HEK293 (cell line): ENCODE results near the gene TBC1D22A.

ENCODE experiments used
- CTCF ChIA-PET: fragments of 350-600 bp; formaldehyde crosslinking; extraction: SDS; loops from one replicate; lab custom pipeline; 2021; ENCODE audit warnings: antibody characterized with exemption; lab: Yijun Ruan, JAX
- POLR2A ChIA-PET: fragments of 300-600 bp; formaldehyde crosslinking; extraction: SDS; loops from one replicate; lab custom pipeline; 2020; ENCODE audit warnings: antibody characterized with exemption, inconsistent platforms; lab: Yijun Ruan, JAX
- H3K27ac ChIP-seq: fragments of 200-500 bp; sonication (Bioruptor generic); 2 replicates; pipeline ENCODE4 v1.5.1; 2014; ENCODE audit warnings: low read depth, low read length, control low read depth, inconsistent platforms; ENCODE audit errors: extremely low read depth
- H3K36me3 ChIP-seq, 2 experiments: fragments of 200-500 bp in 1 of 2; sonication (Bioruptor generic) in 1 of 2; 1 replicate in 1 of 2; 2 replicates in 1 of 2; pipeline ENCODE4 v1.5.1; 2014 to 2017; ENCODE audit warnings: inconsistent platforms in 2 of 2, low read length in 2 of 2; ENCODE audit not compliant: control insufficient read depth in 2 of 2, insufficient read depth in 1 of 2
- H3K4me1 ChIP-seq: fragments of 200-500 bp; sonication (Bioruptor generic); 2 replicates; pipeline ENCODE4 v1.5.1; 2014; ENCODE audit warnings: mild to moderate bottlenecking, low read length, inconsistent platforms; ENCODE audit not compliant: control insufficient read depth, insufficient read depth
- H3K4me3 ChIP-seq: 2 replicates; pipeline ENCODE4 v1.5.1; 2011; ENCODE audit warnings: low read depth, mild to moderate bottlenecking, control low read depth, low read length, moderate library complexity
- H3K9me3 ChIP-seq: fragments of 200-500 bp; sonication (Bioruptor generic); 2 replicates; pipeline ENCODE4 v1.5.1; 2014; ENCODE audit warnings: low read depth, low read length, inconsistent platforms; ENCODE audit not compliant: control insufficient read depth, insufficient read depth
- GLI4 ChIP-seq: fragments of 450-650 bp; formaldehyde crosslinking; IDR thresholded peaks from 2 replicates; pipeline ENCODE4 v1.5.1; 2016; ENCODE audit warnings: missing biosample characterization, missing genetic modification characterization
- HOXC10 ChIP-seq: sonication (generic); formaldehyde crosslinking; IDR thresholded peaks from 2 replicates; pipeline ENCODE4 v1.8.1; 2023; ENCODE audit warnings: mild to moderate bottlenecking, missing genetic modification reagents
- KLF9 ChIP-seq: fragments of 450-650 bp; formaldehyde crosslinking; IDR thresholded peaks from 2 replicates; pipeline ENCODE4 v1.5.1; 2016; ENCODE audit warnings: missing biosample characterization, missing genetic modification characterization, low read depth
- MYNN ChIP-seq: fragments of 450-650 bp; formaldehyde crosslinking; IDR thresholded peaks from 2 replicates; pipeline ENCODE4 v1.5.1; 2016; ENCODE audit warnings: missing biosample characterization, missing genetic modification characterization, borderline replicate concordance
- MZF1 ChIP-seq: fragments of 450-650 bp; formaldehyde crosslinking; IDR thresholded peaks from 2 replicates; pipeline ENCODE4 v1.5.1; 2017; ENCODE audit warnings: missing biosample characterization, missing genetic modification characterization, borderline replicate concordance
- OVOL3 ChIP-seq: fragments of 450-650 bp; formaldehyde crosslinking; IDR thresholded peaks from 2 replicates; pipeline ENCODE4 v1.5.1; 2016; ENCODE audit warnings: missing biosample characterization, missing genetic modification characterization
- ZBTB8A ChIP-seq: fragments of 450-650 bp; formaldehyde crosslinking; IDR thresholded peaks from 2 replicates; pipeline ENCODE4 v1.5.1; 2016; ENCODE audit warnings: missing biosample characterization, missing genetic modification characterization
- ZNF10 ChIP-seq: fragments of 450-650 bp; formaldehyde crosslinking; IDR thresholded peaks from 2 replicates; pipeline ENCODE4 v1.5.1; 2017; ENCODE audit warnings: missing biosample characterization, missing genetic modification characterization
- ZNF19 ChIP-seq: fragments of 450-650 bp; formaldehyde crosslinking; IDR thresholded peaks from 2 replicates; pipeline ENCODE4; 2016; ENCODE audit warnings: missing biosample characterization, missing genetic modification characterization, low read depth
- ZNF596 ChIP-seq: fragments of 450-650 bp; IDR thresholded peaks from 2 replicates; pipeline ENCODE4 v1.5.0; 2018; ENCODE audit warnings: missing biosample characterization, mild to moderate bottlenecking, missing genetic modification characterization, moderate library complexity
- ZNF624 ChIP-seq: fragments of 450-650 bp; formaldehyde crosslinking; IDR thresholded peaks from 2 replicates; pipeline ENCODE4 v1.5.1; 2017; ENCODE audit warnings: missing biosample characterization, missing genetic modification characterization
- ZNF626 ChIP-seq: fragments of 450-650 bp; sonication (Bioruptor Pico); formaldehyde crosslinking; IDR thresholded peaks from 2 replicates; pipeline ENCODE4 v1.5.1; 2018; ENCODE audit warnings: missing biosample characterization, missing genetic modification characterization, inconsistent platforms
- ZNF629 ChIP-seq: fragments of 450-650 bp; formaldehyde crosslinking; IDR thresholded peaks from 2 replicates; pipeline ENCODE4 v1.5.1; 2017; ENCODE audit warnings: missing biosample characterization, missing genetic modification characterization
- ZNF670 ChIP-seq: fragments of 450-650 bp; formaldehyde crosslinking; IDR thresholded peaks from 2 replicates; pipeline ENCODE4 v1.5.1; 2016; ENCODE audit warnings: missing biosample characterization, missing genetic modification characterization, low read depth
- ZNF747 ChIP-seq: fragments of 450-650 bp; formaldehyde crosslinking; IDR thresholded peaks from 2 replicates; pipeline ENCODE4 v1.5.1; 2016; ENCODE audit warnings: missing biosample characterization, missing genetic modification characterization
- ZNF776 ChIP-seq: fragments of 450-650 bp; formaldehyde crosslinking; IDR thresholded peaks from 2 replicates; pipeline ENCODE4 v1.5.0; 2017; ENCODE audit warnings: missing biosample characterization, missing genetic modification characterization, borderline replicate concordance
- ZNF837 ChIP-seq: fragments of 450-650 bp; formaldehyde crosslinking; IDR thresholded peaks from 2 replicates; pipeline ENCODE4 v1.5.1; 2016; ENCODE audit warnings: missing biosample characterization, missing genetic modification characterization
- TF ChIP-seq, protein P1 (sequence below): fragments of 450-650 bp; formaldehyde crosslinking; IDR thresholded peaks from 2 replicates; pipeline ENCODE4 v1.5.1; 2016; ENCODE audit warnings: missing biosample characterization, missing genetic modification characterization
- TF ChIP-seq, protein P2 (sequence below): sonication (generic); formaldehyde crosslinking; IDR thresholded peaks from 2 replicates; pipeline ENCODE4 v1.8.1; 2022; ENCODE audit warnings: mild to moderate bottlenecking, moderate library complexity, missing genetic modification reagents
- TF ChIP-seq, protein P3 (sequence below): fragments of 450-650 bp; formaldehyde crosslinking; IDR thresholded peaks from 2 replicates; pipeline ENCODE4; 2016; ENCODE audit warnings: missing biosample characterization, missing genetic modification characterization
- TF ChIP-seq, protein P4 (sequence below): IDR thresholded peaks from 2 replicates; pipeline ENCODE4 v1.6.1; 2011; ENCODE audit warnings: mild to moderate bottlenecking, low read depth, low read length, borderline replicate concordance
- TF ChIP-seq, protein P5 (sequence below): fragments of 450-650 bp; formaldehyde crosslinking; IDR thresholded peaks from 2 replicates; pipeline ENCODE4 v1.5.1; 2017; ENCODE audit warnings: missing biosample characterization, missing genetic modification characterization

TBC1D22A gene

DNA sequence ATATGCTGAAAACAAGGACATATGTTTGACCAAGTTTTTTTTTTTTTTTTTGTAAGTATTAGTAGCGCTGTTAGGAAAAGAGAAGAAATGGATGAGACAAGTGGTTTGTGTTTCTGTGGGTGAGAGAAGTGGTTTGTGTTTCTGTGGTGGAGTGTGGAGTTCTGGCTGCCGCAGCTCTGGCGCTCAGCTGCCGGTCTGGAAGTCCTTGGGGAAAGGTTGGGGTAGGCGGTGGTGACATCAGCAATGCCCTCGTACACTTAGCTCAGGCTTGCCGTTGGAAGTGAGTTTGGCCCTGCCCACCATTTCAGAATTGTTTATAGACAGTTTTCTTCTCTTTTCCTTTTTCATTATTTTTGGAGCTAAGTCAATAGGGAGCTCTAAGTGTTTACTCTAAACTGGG lies 116.6 kb downstream of the TBC1D22A start (continued):
- TF ChIP-seq, protein P1, sequence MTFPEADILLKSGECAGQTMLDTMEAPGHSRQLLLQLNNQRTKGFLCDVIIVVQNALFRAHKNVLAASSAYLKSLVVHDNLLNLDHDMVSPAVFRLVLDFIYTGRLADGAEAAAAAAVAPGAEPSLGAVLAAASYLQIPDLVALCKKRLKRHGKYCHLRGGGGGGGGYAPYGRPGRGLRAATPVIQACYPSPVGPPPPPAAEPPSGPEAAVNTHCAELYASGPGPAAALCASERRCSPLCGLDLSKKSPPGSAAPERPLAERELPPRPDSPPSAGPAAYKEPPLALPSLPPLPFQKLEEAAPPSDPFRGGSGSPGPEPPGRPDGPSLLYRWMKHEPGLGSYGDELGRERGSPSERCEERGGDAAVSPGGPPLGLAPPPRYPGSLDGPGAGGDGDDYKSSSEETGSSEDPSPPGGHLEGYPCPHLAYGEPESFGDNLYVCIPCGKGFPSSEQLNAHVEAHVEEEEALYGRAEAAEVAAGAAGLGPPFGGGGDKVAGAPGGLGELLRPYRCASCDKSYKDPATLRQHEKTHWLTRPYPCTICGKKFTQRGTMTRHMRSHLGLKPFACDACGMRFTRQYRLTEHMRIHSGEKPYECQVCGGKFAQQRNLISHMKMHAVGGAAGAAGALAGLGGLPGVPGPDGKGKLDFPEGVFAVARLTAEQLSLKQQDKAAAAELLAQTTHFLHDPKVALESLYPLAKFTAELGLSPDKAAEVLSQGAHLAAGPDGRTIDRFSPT (tag by site-specific recombination), result no peak
- peak; percentile 53; the same call in 1 of the 2 replicates for TF ChIP-seq ZNF629 (tag by site-specific recombination)
- TF ChIP-seq MZF1, result no peak
- no peak for TF ChIP-seq ZNF670 (tag by site-specific recombination)
- TF ChIP-seq ZNF624, result no peak
- TF ChIP-seq OVOL3 (tag by site-specific recombination), result no peak
- no peak for TF ChIP-seq ZNF837 (tag by site-specific recombination)
- no peak for TF ChIP-seq MYNN
- no peak for TF ChIP-seq ZNF19 (tag by site-specific recombination)
- TF ChIP-seq, protein P2, sequence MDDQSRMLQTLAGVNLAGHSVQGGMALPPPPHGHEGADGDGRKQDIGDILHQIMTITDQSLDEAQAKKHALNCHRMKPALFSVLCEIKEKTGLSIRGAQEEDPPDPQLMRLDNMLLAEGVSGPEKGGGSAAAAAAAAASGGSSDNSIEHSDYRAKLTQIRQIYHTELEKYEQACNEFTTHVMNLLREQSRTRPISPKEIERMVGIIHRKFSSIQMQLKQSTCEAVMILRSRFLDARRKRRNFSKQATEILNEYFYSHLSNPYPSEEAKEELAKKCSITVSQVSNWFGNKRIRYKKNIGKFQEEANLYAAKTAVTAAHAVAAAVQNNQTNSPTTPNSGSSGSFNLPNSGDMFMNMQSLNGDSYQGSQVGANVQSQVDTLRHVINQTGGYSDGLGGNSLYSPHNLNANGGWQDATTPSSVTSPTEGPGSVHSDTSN, result no peak

DNA sequence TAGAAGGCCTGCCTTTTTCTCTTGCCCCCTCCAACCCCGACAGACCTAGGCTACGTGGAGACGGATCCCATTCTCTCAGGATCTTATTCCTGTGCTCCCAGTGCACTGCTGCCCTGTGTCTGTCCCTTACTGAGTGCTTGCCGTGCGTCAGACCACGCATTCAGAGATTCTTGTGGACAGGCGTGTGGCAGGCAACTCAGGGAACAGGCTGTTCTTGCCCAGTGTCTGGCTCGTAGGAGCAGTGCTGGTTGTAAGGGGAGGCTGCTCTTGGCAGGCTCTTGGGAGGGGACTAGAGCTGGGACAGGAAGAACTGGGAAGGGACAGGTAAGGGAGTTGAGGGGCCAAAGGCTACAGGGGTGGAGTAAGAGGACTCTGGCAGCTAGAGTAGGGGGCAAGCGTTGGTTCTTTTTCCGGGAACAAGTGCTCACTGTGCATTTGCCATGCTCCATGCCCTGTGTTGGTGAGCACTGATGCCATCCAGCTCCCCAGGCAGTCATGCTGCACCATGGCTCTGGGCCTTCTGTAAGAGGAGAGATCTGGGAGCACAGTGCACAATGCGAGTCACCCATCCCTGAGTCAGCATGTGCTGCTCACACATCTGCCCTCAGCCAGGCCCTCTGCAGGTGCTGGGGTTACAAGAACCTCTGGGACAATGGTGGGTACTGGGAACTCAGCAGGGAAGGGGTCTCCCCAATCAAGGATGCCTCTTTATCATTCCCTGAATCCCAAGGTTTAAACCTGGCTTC lies 119.1 kb downstream of the TBC1D22A start:
- H3K27ac ChIP-seq, result no peak overlapping the region
- ChIA-PET CTCF (no interaction called here), POLR2A (no interaction called here)
- H3K36me3 ChIP-seq, result no peaks in the 10 kb centered on the region
- H3K4me1 ChIP-seq, result peaks cover 3% of the 10 kb centered on the region; the same call in 1 of the 2 replicates
- TF ChIP-seq, protein P3, sequence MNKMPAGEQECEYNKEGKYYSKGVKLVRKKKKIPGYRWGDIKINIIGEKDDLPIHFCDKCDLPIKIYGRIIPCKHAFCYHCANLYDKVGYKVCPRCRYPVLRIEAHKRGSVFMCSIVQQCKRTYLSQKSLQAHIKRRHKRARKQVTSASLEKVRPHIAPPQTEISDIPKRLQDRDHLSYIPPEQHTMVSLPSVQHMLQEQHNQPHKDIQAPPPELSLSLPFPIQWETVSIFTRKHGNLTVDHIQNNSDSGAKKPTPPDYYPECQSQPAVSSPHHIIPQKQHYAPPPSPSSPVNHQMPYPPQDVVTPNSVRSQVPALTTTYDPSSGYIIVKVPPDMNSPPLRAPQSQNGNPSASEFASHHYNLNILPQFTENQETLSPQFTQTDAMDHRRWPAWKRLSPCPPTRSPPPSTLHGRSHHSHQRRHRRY (tag by site-specific recombination), result no peak
- TF ChIP-seq, protein P4, sequence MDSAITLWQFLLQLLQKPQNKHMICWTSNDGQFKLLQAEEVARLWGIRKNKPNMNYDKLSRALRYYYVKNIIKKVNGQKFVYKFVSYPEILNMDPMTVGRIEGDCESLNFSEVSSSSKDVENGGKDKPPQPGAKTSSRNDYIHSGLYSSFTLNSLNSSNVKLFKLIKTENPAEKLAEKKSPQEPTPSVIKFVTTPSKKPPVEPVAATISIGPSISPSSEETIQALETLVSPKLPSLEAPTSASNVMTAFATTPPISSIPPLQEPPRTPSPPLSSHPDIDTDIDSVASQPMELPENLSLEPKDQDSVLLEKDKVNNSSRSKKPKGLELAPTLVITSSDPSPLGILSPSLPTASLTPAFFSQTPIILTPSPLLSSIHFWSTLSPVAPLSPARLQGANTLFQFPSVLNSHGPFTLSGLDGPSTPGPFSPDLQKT, result no peak
- TF ChIP-seq, protein P1 (tag by site-specific recombination), result no peak
- no peak overlapping the region for H3K4me3 ChIP-seq
- H3K9me3 ChIP-seq, result no peaks in the 10 kb centered on the region

DNA sequence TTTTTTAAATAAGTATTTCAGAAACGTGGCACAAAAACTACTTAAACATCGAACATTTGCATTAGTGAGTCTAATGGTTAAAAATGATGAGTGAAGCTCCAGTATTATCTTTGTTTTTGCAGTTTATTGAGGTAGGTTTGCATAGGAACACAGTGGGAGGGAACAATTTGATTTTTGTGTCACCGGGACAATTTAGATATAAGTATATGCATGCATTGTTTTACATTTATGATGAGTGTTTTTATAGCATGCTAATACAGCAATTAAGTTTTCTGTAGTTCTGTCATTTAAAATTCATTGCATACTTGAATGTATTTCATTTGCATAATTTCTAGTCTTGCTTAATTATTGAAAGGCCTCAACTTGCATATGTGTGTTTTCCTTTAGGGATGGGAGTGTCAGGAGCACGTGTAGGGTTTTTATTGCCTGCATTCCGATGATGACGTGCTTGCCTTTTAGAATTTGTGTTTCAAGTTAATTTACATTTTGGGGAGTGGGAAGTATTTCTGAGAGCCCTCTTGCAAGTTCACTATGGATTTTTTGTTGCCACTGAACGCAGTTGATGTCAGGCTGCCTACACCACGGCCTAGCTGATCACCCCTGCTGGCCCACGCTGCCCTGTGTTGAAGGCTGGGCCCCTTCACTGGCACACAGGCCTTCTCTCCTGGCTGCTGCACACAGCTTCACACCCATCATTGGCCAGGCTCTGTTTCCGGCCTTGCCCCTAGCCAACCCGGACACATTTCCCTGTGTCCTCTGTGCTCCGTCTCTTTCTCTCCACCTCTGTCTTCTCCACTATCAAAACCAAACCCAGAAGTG lies 120.9 kb downstream of the TBC1D22A start:
- ChIA-PET CTCF (interaction anchor here (1.2 kb wide), 1 partner anchor 27 kb away, joined by 3 read pairs; no protein-coding TSS in a partner anchor), POLR2A (no interaction called here)
- Histone ChIP-seq H3K9me3 (no peaks in the 10 kb centered on the region), H3K4me1 (peaks cover 3% of the 10 kb centered on the region; the same call in 1 of the 2 replicates), H3K4me3 (no peak overlapping the region)
- TF ChIP-seq, protein P5, sequence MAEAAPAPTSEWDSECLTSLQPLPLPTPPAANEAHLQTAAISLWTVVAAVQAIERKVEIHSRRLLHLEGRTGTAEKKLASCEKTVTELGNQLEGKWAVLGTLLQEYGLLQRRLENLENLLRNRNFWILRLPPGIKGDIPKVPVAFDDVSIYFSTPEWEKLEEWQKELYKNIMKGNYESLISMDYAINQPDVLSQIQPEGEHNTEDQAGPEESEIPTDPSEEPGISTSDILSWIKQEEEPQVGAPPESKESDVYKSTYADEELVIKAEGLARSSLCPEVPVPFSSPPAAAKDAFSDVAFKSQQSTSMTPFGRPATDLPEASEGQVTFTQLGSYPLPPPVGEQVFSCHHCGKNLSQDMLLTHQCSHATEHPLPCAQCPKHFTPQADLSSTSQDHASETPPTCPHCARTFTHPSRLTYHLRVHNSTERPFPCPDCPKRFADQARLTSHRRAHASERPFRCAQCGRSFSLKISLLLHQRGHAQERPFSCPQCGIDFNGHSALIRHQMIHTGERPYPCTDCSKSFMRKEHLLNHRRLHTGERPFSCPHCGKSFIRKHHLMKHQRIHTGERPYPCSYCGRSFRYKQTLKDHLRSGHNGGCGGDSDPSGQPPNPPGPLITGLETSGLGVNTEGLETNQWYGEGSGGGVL (tag by site-specific recombination), result no peak
- no peak for TF ChIP-seq ZNF10
- no peak for TF ChIP-seq ZNF596 (tag by site-specific recombination)
- no peak for TF ChIP-seq HOXC10
- TF ChIP-seq ZBTB8A (tag by site-specific recombination), result no peak
- TF ChIP-seq GLI4 (tag by site-specific recombination), result no peak
- TF ChIP-seq ZNF626, result no peak
- TF ChIP-seq ZNF776 (tag by site-specific recombination), result no peak
- TF ChIP-seq KLF9 (tag by site-specific recombination), result no peak
- no peak for TF ChIP-seq ZNF747
- TF ChIP-seq, all 188 proteins: peak for 0
- Histone ChIP-seq H3K27ac (no peak overlapping the region), H3K36me3 (no peaks in the 10 kb centered on the region)
